HG03558 (cell line): ENCODE results near the gene ARAP2.

ENCODE experiments used
- ATAC-seq: cut with Tn5 transposase; IDR thresholded peaks from one replicate; pipeline ENCODE4 v1.9.1; 2021; ENCODE audit warnings: moderate number of reproducible peaks; ENCODE audit not compliant: unreplicated experiment; ENCODE audit errors: extremely low read depth

The ARAP2 gene

DNA sequence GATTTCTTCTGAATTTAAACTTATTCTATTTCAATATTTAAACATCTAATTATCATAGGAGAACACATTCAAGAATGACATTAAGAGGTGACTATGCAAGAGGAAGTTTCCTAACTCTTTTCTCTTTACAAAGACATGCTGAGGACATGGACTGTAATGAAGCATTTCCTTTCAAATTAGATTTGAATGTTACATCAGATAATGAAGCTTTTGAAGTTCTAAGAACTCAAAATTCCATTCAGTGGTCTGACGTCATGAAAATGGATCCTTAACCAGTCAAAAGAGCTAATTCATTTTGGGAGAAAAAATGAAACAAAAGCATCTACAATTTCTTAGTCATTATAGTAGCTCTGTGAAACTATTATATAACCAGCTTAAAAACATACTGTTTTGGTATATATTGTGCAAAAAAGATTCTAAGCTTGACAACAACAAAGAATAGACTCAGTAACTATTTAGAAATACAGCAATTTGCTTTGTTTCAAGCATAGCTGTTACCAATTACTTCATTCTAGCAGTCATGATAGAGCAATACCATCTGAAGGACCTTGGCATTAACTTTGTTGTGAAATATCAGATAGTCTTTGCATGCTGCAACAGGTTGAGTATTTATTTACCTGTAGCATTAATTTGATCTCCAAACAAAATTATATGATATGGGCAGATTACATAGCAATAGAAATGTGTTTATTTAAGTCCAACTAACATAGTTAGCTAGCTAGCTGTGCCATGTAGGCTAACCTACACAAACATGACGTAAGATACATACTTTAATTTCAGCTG, 23.4 kb upstream of the ARAP2 start:
- ATAC-seq, result no peak

DNA sequence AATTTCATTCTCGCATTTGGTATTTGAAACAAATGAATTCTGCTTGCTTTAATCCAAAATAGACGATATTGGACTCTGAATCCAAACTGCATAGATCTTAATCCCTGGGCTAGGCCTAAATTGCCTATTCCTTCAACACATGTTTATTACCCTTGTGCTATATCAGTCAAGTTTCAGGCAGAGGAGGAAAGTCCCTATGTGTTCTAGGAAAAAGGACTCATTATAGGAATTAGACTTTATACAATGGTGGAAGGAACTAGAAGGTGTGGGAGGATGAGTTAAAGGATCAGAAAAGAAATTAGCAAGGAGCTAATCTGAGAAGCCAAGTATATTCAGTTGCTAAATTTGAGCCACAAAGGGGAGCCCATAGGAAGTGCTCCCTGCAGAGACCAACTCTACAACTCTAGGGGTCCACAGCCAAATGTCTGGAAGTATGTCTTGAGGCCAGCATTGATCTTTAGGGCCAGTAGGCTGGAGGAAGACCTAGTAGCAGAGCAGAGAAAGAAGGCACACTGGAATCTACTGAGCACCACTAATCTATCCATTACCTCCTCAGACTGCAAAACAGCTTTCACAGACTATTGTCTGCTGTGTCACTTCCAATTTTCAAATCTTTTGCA, 20.0 kb upstream of the ARAP2 start:
- no peak for ATAC-seq

DNA sequence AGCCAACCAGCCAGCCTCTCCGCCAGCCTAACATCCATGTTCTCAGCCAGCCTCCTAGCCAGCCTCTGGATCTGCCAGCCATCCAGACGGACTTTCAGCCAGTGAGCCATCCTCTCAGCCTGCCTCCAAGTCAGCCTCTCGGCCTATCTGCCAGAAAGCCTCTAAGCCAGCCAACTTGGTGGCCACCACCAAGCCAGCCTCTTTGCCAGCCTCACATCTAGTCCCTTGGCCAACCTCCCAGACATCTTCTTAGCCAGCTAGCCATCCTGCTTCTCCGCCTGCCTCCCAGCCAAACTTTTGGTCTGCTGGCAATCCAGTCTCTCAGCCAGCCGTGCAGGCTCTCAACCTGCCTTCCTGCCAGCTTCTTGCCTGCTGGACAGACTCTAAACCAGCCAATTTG, 16.4 kb upstream of the ARAP2 start:
- no peak for ATAC-seq

DNA sequence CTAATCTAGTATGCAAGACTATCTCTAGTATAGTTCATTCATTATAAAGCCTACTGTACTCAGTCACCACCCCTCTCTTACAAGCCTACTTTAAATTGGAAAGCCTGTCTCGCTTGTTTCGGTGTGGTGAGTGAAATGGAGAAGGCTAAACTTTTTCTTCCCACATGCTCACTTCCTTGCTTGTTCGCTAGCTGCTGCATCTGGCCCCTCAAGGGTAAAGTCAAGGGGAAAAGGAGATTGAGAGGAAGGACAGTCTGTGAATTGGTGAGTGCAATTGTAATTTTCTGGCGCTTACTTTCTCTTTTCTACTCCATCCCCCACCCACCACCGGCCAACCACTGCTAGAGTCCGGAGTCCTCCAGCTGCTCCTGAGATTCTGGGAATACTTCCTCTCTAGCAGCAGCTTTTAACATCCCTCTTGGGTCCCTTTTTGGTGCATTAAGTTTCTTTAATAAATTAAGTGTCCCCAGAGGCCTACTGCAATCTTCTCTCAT, 12.1 kb upstream of the ARAP2 start:
- peak; percentile 31 for ATAC-seq

DNA sequence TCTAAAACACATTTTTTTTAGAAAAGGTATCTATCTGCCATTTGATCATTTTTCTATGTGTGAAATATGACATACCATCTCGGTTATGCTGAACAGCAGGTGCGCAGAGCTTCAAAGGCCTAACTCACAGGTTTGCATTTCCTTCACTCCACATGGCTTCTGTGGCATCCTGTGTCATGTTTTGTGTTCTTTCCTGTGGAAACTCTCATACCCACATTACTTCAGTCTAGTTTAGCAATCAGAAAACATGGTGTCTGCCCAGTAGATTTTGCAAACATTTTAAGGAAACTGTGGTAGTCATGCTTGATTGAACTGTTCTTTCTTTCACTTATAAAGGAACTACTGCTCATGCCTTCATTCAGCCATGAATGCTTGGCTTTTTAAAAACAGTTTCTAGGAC, 11.3 kb upstream of the ARAP2 start:
- peak; percentile 78 for ATAC-seq

DNA sequence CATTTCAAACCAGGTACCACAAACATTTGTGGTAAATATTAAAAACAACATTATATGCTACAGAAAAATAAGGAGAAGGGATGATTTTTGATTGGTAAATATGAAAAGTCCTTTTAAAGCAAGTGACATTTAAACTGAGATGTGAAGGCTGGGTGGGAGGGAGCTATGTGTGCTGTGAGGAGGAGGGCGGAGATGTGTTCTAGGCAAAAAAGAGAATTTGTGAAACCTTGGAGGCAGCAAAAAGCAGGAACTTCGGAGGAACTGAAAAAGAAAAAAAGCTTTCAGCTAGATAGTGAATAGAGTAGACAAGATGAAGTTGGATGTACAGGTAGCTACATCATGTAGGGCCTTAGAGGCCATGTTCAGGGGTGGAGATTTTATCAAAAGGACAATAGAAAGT, 10.1 kb upstream of the ARAP2 start:
- ATAC-seq, result no peak

DNA sequence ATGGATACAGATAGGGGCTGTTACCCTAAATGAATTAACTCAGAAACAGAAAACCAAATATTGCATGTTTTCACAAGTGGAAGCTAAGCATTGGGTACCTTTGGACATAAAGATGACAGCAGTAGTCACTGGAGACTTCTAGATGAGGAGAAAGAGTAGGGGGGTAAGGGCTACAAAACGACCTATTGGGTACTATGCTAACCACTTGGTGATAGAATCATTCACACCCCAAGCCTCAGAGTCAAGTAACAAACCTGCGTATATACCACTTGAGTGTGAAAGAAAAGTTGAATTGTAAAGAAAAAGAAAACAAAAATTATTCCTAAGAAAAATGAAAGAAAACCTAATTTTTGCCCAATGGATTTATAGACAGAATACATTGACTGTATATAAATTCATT, 7.7 kb upstream of the ARAP2 start:
- ATAC-seq, result no peak

DNA sequence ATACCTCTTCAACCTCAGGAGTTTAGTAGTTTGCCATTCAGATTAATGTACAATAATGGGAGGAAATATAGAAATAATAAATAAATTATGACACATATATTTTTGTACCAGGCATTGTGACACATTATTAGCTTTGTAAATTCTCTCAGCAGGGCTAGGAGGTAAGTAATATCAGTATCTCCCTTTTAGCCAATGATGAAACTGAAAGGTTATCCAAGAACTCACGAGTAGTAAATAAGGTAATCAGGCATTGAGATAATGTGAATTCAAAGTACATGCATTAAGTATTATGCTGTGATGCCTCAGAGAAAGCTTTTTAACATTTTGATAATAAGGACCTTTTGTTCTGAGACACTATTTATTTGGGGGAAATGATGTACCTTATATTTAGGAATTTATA, 5.3 kb upstream of the ARAP2 start:
- ATAC-seq, result no peak

DNA sequence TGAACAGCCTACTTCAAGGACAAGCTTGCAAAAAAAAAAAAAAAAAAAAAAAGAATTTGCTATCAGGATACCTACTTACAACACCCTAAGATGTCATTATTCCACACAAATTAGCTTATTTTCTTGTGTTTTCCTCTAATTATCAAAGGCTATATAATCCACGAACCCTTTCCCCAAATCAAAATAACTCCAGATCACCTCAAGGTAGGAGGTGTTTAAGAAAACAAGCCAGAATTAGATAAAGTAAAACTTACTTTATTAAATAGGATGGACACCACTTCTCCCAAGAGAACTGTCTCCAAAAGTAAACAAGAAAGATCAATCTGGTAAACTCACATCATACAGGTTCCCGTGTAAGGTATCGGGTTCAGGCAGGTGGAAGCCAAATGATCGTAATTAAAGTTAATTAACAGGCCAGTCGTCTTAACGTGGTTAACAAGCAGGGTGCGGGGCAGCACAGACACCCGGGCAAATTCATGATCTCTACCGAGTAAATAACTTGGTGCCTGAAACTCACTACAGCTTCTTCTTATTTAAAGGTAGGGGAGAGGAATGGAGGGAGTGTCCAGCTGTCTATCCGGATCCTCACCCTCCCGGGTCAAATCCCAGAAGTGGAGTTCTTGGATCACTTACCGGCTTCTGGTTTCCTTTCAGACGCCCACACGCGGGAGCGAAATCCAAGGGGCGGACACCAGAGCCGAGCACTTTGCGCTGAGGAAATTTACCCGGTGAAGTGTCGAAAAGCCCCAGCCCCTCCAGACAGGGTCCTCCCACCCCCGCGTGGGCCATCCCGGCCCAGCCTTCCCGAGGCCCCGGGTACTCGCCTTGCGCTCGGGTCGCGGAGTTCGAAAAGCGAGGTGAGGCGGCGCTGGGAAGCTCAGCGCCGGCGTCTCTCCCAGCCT, 708 bp downstream of the ARAP2 start:
- ATAC-seq, result no peak

DNA sequence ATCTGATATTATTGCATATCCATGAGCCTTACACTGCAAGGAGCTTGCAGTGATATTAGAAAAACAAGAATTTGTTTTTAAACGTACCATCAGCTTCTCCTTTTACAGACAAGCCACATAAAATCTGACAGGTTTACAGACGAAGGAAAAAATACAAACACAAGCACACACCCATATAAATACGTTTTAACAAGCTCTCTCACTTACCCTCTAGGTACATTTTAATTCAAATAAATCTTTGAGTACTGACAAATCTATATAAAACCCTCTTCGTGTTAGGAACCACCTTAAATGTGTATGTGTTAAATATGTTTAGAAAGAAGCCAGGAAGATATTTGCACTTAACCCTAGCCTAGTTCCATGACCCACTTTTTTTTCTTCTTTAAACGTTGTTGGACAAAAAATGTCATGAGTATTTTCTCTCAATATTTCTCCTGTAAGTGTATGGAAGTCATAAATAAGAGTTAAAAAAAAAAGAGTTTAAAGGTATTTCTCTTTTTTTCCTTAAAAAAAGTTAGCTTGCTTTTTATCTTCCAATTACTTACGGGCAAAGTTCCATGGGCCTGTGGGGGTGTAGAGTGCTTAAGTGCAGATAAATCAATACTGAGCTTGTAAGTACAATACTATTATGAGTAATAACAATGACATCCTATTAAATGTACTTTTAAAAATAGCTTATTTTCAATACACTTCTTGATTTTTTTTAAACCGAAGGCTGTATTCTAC, 1.5 kb downstream of the ARAP2 start:
- no peak for ATAC-seq

DNA sequence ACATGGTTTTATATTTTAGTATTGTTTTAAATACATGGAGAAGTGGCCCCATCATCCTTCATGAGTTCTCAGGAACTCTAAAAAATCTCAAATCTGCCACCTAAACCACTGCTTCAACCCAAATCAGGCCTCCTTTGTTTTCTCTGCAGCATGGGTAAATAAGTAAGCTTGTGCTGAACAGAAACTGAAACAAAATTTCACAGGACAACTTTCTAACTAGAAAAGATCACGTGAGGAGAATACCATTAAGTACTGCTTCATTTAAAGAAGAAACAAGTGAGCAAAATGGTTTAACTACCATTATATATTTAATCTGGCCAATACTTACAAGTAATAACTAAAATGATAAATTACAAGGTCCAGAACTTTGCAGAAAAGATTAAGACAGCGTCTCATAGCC, 2.5 kb downstream of the ARAP2 start:
- ATAC-seq, result peak; percentile 34

DNA sequence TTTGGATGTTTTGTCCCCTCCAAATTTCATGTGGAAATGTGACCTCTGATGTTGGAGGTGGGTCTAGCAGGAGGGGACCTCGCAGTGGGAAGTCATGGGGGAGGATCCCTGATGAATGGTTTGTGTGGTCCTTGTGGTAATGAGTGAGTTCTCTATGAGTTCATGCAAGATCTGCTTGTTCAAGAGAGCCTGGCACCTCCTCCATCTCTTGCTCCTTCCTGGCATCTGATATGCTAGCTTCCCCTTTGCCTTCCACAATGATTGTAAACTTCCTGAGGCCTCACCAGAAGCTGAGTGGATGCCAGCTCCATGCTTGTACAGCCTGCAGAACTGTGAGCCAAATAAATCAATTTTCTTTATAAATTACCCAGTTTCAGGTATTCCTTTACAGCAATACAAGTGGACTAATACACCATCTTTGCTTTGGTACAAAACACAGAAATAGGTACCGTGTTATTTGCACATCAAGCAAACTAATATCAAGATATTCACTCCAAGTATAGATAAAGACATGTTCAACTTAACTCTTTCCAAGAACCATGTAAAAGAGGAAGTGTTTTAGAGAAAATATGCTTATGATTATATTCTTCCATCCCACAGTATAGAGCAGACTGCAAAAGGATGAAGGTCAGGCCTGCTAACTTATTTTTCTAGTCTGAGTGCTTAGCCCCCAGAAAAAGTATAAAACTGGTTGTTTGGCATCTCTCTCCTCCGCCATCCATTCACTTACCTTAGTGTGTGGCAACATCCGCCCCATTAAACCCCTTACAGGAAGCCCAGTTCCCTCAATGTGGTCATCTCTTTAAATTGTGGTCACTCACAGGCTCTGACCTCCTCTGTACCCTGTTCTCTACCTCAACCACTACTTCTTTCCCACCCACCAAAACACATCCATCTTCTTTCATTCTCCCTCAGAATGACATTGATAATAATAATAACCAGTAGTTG, 6.7 kb downstream of the ARAP2 start:
- ATAC-seq, result no peak

DNA sequence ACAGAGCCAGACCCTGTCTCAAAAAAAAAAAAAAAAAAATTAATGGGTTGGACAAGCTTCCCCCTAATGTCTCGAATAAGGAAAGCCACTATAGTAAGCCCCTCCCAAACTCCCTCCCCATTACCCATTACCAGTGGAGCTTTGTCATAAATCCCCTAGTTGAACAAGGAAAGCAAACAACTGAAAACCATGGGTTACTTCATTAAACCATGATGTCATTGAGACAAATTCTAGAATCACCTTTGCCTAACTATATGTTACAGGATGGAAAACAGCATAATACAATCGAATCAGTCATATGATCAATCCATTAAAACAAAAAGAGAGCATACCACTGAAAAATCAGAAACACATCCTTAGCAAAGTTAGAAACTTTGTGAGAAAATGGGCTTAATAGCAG, 8.2 kb downstream of the ARAP2 start:
- no peak for ATAC-seq

DNA sequence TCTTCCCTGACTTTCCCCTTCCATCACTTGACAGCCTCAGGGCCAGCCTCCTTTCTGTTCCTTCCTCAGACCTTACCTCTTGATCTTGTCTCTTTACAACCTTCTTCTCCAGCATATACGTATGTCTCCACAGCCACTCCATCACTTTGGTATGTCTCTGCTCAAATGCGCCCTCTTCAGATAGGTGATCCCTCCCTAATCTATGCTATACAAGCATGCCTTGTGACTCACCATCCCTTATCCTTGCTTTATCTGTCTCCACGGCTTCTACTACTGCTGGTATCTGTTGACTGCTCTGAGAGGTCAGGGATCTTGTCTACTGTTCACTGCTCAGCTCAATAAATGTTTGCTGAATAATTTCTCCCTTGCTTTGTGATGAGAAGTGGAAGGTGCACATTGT, 9.0 kb downstream of the ARAP2 start:
- no peak for ATAC-seq

DNA sequence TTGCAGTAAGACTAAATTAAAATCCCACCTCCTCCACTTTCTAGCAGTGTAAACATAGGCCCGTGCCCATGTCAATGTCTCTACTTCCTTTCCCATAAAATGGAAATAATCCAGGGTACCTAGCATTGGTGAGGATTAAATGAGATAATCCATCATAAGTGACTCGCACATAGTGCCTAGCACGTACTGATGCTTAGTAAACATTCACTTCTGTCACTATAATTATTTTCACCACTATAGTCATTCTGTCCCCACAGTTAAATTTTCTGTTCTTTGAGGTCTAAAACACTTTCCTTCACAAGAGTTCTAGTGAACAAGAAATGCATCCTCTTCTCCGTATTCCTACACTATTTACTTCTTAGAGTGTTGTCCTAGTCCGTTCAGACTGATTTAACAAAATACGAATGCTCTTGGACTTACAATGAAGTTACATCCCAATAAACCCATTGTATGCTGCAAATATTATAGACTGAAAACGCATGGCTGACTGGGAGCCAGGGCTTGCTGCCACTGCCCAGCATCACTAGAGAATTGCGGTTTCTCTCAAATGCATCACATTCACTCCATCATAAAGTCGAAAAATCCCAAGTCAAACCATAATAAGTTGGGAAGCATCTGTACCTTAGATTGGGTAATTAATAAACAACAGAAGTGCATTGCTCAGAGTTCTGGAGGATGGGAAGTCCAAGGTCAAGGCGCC, 10.6 kb downstream of the ARAP2 start:
- no peak for ATAC-seq

DNA sequence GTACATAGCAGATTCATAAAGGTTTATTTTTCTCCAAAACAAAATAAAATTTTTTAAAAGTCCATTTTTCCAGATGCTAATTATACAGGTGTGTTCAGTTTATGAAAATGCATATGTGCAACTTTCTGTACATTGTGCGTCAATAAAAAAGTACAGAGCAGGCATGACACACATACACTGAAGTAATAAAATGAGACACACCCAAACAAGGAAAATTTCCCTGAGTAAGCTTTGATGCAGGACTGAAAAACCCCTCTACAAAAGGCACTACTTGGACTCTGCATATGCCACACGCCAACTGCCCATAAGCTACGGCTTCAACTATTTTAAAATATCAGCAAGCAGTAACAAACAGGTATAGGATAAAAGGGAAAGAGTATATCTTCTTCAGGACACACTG, 13.8 kb downstream of the ARAP2 start:
- ATAC-seq, result no peak

DNA sequence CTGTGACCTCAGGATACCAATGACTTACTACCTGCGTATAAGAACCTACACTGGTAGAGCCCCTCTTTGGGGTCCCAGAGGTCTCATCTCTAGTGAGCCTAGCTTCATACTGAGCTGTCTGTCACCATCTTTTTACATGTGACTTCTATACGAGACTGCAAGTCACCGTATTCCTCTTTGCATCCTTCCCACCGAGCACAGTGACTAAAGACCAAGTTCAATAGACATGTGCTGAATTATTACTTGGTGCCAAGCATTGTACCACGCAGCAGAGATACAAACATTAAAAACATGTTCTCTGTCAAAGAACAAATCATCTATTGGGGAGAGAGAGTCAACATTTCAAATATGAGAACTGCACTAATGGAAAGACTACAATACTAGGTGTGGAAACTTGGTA, 16.4 kb downstream of the ARAP2 start:
- ATAC-seq, result no peak

DNA sequence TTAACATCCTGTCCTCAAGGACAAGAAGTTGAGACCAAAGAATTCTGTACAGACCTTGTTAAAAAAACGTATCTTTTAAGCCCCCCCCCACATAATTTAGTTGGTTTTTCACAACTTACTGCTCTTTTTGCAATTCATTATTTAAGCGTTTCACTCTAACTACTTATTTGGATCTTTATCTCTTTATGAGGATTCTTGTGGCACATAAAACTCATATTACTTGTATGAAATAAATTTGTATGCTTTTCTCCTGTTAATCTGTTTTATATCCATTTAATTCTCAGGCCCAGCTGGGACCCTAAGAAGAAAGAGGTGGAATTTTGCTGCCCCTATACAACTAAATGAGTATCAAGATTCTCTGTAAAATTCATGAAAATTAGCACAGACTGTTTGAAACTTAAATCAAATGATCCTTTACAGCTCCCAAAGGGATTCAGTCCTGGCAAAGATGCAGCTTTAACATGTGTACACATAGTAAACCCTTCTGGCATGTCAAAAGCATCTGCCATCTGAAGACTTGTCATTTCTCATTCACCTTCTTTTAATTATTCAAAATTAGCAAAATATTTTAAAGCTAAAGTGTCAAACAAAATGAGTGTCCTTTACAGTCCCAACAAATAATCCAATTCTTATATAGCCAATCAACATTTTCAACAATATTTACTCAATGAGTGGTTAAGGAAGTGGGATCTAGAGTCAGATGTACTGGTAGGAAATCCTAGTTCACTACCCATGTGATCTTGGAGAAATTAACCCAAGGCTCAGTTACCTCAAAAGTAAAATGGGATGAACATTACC, 17.7 kb downstream of the ARAP2 start:
- ATAC-seq, result no peak
